ENCODE data around the gene RGS4. TPM values are rescaled to one million over a fixed set of nuclear protein-coding genes. Genes with fewer than 3 reads are reported as not detected.

RGS4 gene
- total RNA-seq, 1 experiment from 2014 or later = not detected

DNA sequence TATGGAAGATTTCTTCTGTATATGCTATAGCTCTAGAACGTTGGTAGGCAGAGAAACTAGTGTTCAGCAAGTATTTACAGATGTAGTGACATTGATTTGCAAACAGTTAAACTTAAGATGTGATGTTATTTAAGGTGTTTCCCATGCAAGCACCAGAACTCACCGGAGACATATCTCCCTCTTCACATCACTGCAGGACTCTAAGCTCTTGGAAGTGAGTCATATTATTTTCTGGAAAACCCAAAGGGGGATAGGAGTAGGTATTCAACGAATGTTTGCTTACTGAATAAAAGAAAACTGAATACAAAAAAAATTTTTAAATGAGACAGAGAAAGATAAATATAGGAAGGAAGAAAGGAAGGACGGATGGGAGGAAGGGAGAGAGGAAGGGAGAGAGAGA is 25.0 kb downstream of the RGS4 start:
- intact Hi-C loops (cut with micrococcal nuclease; ENCODE audit: unreplicated experiment) = no loop called here
- Histone ChIP-seq H2AFZ (no peak overlapping the region), H3K27ac (no peak overlapping the region), H3K4me2 (no peak overlapping the region), H3K9me3 (ENCODE audit: insufficient read depth, low read depth) (no peaks in the 10 kb centered on the region), H3K4me1 (replicated peaks; ENCODE audit: insufficient read depth) (no peaks in the 10 kb centered on the region), H3F3A (ENCODE audit: insufficient read depth, low read depth) (no peaks in the 10 kb centered on the region), H3K4me3 (no peak overlapping the region), H3K79me2 (ENCODE audit: low read depth) (no peaks in the 10 kb centered on the region), H3K36me3 (ENCODE audit: low read depth) (no peaks in the 10 kb centered on the region), H3K9me2 (ENCODE audit: insufficient read depth) (no peaks in the 10 kb centered on the region), H3K27me3 (ENCODE audit: insufficient read depth, low read depth) (no peaks in the 10 kb centered on the region), H4K20me1 (ENCODE audit: insufficient read depth) (no peaks in the 10 kb centered on the region)
- BruUV-seq (replicated peaks) = no TSS peak
- DNase-seq = no peak
- ChIA-PET CTCF (no interaction called here), POLR2A (ENCODE audit: unreplicated experiment) (no interaction called here)
- TF ChIP-seq EZH2 (IDR thresholded peaks at IDR 0.05; ENCODE audit: low read depth) = no peak
- TF ChIP-seq, protein P1, sequence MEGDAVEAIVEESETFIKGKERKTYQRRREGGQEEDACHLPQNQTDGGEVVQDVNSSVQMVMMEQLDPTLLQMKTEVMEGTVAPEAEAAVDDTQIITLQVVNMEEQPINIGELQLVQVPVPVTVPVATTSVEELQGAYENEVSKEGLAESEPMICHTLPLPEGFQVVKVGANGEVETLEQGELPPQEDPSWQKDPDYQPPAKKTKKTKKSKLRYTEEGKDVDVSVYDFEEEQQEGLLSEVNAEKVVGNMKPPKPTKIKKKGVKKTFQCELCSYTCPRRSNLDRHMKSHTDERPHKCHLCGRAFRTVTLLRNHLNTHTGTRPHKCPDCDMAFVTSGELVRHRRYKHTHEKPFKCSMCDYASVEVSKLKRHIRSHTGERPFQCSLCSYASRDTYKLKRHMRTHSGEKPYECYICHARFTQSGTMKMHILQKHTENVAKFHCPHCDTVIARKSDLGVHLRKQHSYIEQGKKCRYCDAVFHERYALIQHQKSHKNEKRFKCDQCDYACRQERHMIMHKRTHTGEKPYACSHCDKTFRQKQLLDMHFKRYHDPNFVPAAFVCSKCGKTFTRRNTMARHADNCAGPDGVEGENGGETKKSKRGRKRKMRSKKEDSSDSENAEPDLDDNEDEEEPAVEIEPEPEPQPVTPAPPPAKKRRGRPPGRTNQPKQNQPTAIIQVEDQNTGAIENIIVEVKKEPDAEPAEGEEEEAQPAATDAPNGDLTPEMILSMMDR (conservative IDR thresholded peaks at IDR 0.05) = no peak

DNA sequence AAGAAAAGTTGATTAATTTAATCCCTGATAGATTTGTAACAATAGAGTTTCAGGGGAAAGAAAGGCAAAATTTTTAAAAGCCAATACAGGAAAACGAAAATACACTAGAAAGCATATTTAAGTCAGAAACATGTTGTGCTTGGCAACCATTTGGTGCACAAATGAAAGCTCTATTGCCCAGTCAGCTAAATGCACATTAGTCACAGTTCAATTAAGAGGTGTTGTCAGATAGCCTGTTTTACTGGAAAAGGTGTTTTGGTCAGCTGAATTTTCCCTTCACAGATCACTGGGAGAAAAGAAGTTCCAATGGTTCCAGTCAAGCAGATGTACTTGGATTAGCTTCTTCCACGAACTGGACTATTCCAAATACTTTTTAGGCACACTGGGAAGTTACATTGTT is 25.4 kb downstream of the RGS4 start:
- H3K4me3 ChIP-seq = no peak overlapping the region
- H2AFZ ChIP-seq = no peak overlapping the region
- no TSS peak for BruUV-seq (replicated peaks)
- no peak for TF ChIP-seq EZH2 (IDR thresholded peaks at IDR 0.05; ENCODE audit: low read depth)
- TF ChIP-seq, protein P1 (conservative IDR thresholded peaks at IDR 0.05) = no peak
- H3F3A ChIP-seq (ENCODE audit: insufficient read depth, low read depth) = no peaks in the 10 kb centered on the region
- H3K79me2 ChIP-seq (ENCODE audit: low read depth) = no peaks in the 10 kb centered on the region
- intact Hi-C loops (cut with micrococcal nuclease; ENCODE audit: unreplicated experiment) = no loop called here
- CTCF ChIA-PET = interaction anchor here (0.6 kb wide), 1 partner anchor 429 kb away, joined by 3 read pairs; no protein-coding TSS in a partner anchor
- H3K4me1 ChIP-seq (replicated peaks; ENCODE audit: insufficient read depth) = no peaks in the 10 kb centered on the region
- no peaks in the 10 kb centered on the region for H3K36me3 ChIP-seq (ENCODE audit: low read depth)
- no peaks in the 10 kb centered on the region for H3K9me2 ChIP-seq (ENCODE audit: insufficient read depth)
- no peak overlapping the region for H3K4me2 ChIP-seq
- no peak for DNase-seq
- no peaks in the 10 kb centered on the region for H4K20me1 ChIP-seq (ENCODE audit: insufficient read depth)
- no peaks in the 10 kb centered on the region for H3K9me3 ChIP-seq (ENCODE audit: insufficient read depth, low read depth)
- H3K27me3 ChIP-seq (ENCODE audit: insufficient read depth, low read depth) = no peaks in the 10 kb centered on the region
- POLR2A ChIA-PET (ENCODE audit: unreplicated experiment) = no interaction called here
- no peak overlapping the region for H3K27ac ChIP-seq

DNA sequence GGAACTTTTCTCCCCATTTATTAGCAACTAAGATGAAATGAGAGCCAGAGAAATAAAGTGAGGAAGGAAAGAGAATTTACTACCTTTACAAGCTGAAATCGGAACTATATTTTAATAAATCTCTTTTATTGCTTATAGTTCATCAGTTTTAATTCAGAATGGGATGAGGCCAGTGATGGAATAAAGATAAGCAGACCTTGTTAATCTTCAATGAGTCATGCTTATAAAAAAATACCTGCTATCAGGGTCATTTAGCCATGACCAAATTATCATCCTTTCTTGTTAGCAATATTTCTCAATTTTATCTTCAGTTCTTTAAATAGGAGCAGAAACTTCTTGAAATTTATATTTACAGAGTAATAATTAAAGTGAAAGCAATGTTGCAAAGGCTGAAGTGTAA is 26.1 kb downstream of the RGS4 start:
- no peak overlapping the region for H3K4me3 ChIP-seq
- H3F3A ChIP-seq (ENCODE audit: insufficient read depth, low read depth) = no peaks in the 10 kb centered on the region
- BruUV-seq (replicated peaks) = no TSS peak
- ChIA-PET CTCF (interaction anchor here (0.6 kb wide), 1 partner anchor 430 kb away, joined by 3 read pairs; no protein-coding TSS in a partner anchor), POLR2A (ENCODE audit: unreplicated experiment) (no interaction called here)
- no peak overlapping the region for H2AFZ ChIP-seq
- no peaks in the 10 kb centered on the region for H3K27me3 ChIP-seq (ENCODE audit: insufficient read depth, low read depth)
- no peak overlapping the region for H3K4me2 ChIP-seq
- no peak for DNase-seq
- no peak overlapping the region for H3K27ac ChIP-seq
- H3K36me3 ChIP-seq (ENCODE audit: low read depth) = no peaks in the 10 kb centered on the region
- no peaks in the 10 kb centered on the region for H3K9me2 ChIP-seq (ENCODE audit: insufficient read depth)
- H3K4me1 ChIP-seq (replicated peaks; ENCODE audit: insufficient read depth) = no peaks in the 10 kb centered on the region
- no peaks in the 10 kb centered on the region for H4K20me1 ChIP-seq (ENCODE audit: insufficient read depth)
- no peaks in the 10 kb centered on the region for H3K9me3 ChIP-seq (ENCODE audit: insufficient read depth, low read depth)
- no peak for TF ChIP-seq EZH2 (IDR thresholded peaks at IDR 0.05; ENCODE audit: low read depth)
- intact Hi-C loops (cut with micrococcal nuclease; ENCODE audit: unreplicated experiment) = no loop called here
- H3K79me2 ChIP-seq (ENCODE audit: low read depth) = no peaks in the 10 kb centered on the region

DNA sequence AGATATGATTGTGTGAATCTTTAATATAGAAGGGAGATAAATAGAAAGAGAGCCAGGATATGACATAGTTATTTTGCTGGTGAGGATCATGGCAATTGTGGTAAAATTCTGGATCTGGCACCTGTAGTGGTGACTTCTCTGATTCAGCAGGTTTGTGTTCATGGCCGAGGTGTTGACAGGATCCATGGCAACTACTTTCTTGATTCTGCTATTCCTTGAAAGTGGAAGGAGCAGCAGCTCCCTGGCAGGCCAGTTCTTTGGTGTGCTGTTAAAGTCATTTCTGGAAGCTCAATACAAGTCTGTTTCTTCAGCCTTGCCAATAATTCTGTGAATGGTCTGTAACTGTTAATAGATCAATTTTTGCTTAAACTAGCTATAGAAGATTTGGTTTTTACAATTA is 33.4 kb downstream of the RGS4 start:
- Histone ChIP-seq H3F3A (ENCODE audit: insufficient read depth, low read depth) (no peaks in the 10 kb centered on the region), H3K79me2 (ENCODE audit: low read depth) (no peaks in the 10 kb centered on the region), H3K27me3 (ENCODE audit: insufficient read depth, low read depth) (no peaks in the 10 kb centered on the region), H4K20me1 (ENCODE audit: insufficient read depth) (no peaks in the 10 kb centered on the region), H3K4me1 (replicated peaks; ENCODE audit: insufficient read depth) (no peaks in the 10 kb centered on the region), H2AFZ (no peak overlapping the region), H3K9me2 (ENCODE audit: insufficient read depth) (no peaks in the 10 kb centered on the region), H3K36me3 (ENCODE audit: low read depth) (no peaks in the 10 kb centered on the region), H3K4me3 (no peak overlapping the region), H3K27ac (no peak overlapping the region), H3K4me2 (no peak overlapping the region), H3K9me3 (ENCODE audit: insufficient read depth, low read depth) (no peaks in the 10 kb centered on the region; the same call in 1 of the 2 replicates)
- intact Hi-C loops (cut with micrococcal nuclease; ENCODE audit: unreplicated experiment) = no loop called here
- ChIA-PET CTCF (no interaction called here), POLR2A (ENCODE audit: unreplicated experiment) (no interaction called here)
- no peak for TF ChIP-seq EZH2 (IDR thresholded peaks at IDR 0.05; ENCODE audit: low read depth)
- TF ChIP-seq, protein P1 (conservative IDR thresholded peaks at IDR 0.05) = no peak
- no peak for DNase-seq
- BruUV-seq (replicated peaks) = no TSS peak
